Measurements from ENCODE around the gene SLC45A3. TPM values are rescaled to one million over a fixed set of nuclear protein-coding genes. Genes with fewer than 3 reads are reported as not detected.

Gene SLC45A3
- total and polyA plus RNA-seq, 2 of the 8 experiments (the other 6 are each of a cell fraction or from before 2014, with no cell fraction given): 13.0 to 14.3 TPM

- H2BK120ac ChIP-seq (replicated peaks; ENCODE audit: low read depth, low read length): no peak overlapping the region
- peaks cover 10% of the 10 kb centered on the region; the same call in 1 of the 2 replicates for H3K79me1 ChIP-seq (ENCODE audit: low read depth, low read length)
- H4K5ac ChIP-seq (ENCODE audit: insufficient read length, low read depth, low read length): no peak overlapping the region
- H3K9me3 ChIP-seq (ENCODE audit: insufficient read depth in 2 of 2, low read depth in 1 of 2, low read length in 1 of 2): no peaks in the 10 kb centered on the region
- H2BK5ac ChIP-seq (ENCODE audit: low read depth, low read length): no peak overlapping the region
- no peaks in the 10 kb centered on the region for H3K27me3 ChIP-seq (replicated peaks in 1 of 4; ENCODE audit: control insufficient read depth in 3 of 4, extremely low read depth in 1 of 4, insufficient read depth in 3 of 4, low read length in 3 of 4)
- H3K23ac ChIP-seq (ENCODE audit: insufficient read length): no peak overlapping the region
- 91% methylated on average over 18 of the region's 18 CpGs; no CpG with 5 or more reads in 1 of the 2 experiments for WGBS, 2 experiments (ENCODE audit: extremely low coverage in 1 of 2, insufficient coverage in 1 of 2, insufficient read length in 1 of 2, insufficient replicate concordance in 2 of 2, low coverage in 1 of 2, low lambda C conversion rate in 2 of 2, missing lambda C conversion rate in 1 of 2)
- no peak overlapping the region for H3K4ac ChIP-seq (replicated peaks; ENCODE audit: insufficient read length, low read depth, low read length)
- H3K9ac ChIP-seq (replicated peaks in 1 of 4; ENCODE audit: extremely low read depth in 1 of 4, low read depth in 3 of 4, low read length in 3 of 4): no peak overlapping the region
- H2BK12ac ChIP-seq (ENCODE audit: low read depth, low read length): no peak overlapping the region
- H4K20me1 ChIP-seq (replicated peaks in 1 of 2; ENCODE audit: control insufficient read depth in 1 of 2, insufficient read depth in 2 of 2, low read length in 2 of 2): peaks cover 1 to 4% of the 10 kb centered on the region in 2 experiments
- H2BK15ac ChIP-seq (ENCODE audit: low read length): no peak overlapping the region
- H3K4me1 ChIP-seq (replicated peaks in 1 of 4; ENCODE audit: control insufficient read depth in 3 of 4, insufficient read depth in 4 of 4, low read length in 3 of 4): peaks cover 0 to 16% (median 8%) of the 10 kb centered on the region in 4 experiments; a peak in 6 of 7 replicates
- no peak overlapping the region for H4K91ac ChIP-seq (replicated peaks; ENCODE audit: insufficient read length, low read length)
- H3K4me2 ChIP-seq (ENCODE audit: insufficient read depth in 1 of 2, low read depth in 2 of 2, low read length in 2 of 2): no peak overlapping the region
- H3K79me2 ChIP-seq (ENCODE audit: control insufficient read depth in 1 of 2, insufficient read depth in 2 of 2, low read length in 2 of 2): peaks cover 0 to 23% of the 10 kb centered on the region in 2 experiments; a peak in 2 of 4 replicates
- TF ChIP-seq JUND (IDR thresholded peaks at IDR 0.05; ENCODE audit: low read length) (no peak), SUZ12 (IDR thresholded peaks at IDR 0.05; ENCODE audit: low read length) (no peak), ATF3 (IDR thresholded peaks at IDR 0.05; ENCODE audit: insufficient read depth, low read depth, low read length) (no peak), SIRT6 (IDR thresholded peaks at IDR 0.05; ENCODE audit: low read length) (no peak), RXRA (IDR thresholded peaks at IDR 0.05; ENCODE audit: insufficient read depth, low read depth, low read length) (no peak)
- CTCF ChIA-PET (ENCODE audit: partially characterized antibody): interaction anchor here (0.6 to 18.5 kb wide), 9 partner anchors 10 to 985 kb away, joined by 3 to 856 read pairs (median 6); partner anchors contain the start of gene SLC45A3
- no peak overlapping the region for H3K27ac ChIP-seq (ENCODE audit: low read depth, low read length)
- no peak overlapping the region for H3K18ac ChIP-seq (ENCODE audit: extremely low read depth, low read length)
- H3K36me3 ChIP-seq (ENCODE audit: control insufficient read depth in 2 of 4, insufficient read depth in 4 of 4, low read length in 3 of 4): peaks cover 2 to 13% (median 7%) of the 10 kb centered on the region in 4 experiments; a peak in 6 of 8 replicates
- no peak overlapping the region for H2AK5ac ChIP-seq (ENCODE audit: low read depth, low read length)
- no peaks in the 10 kb centered on the region for H3K23me2 ChIP-seq (ENCODE audit: low read depth, low read length)
- no peak overlapping the region for H3K56ac ChIP-seq (replicated peaks; ENCODE audit: insufficient read length, low read depth, low read length)
- FAIRE-seq (no peak), DNase-seq (ENCODE audit: low read depth in 1 of 2, low spot score in 2 of 2) (no peak)
- no peak overlapping the region for H2AFZ ChIP-seq (ENCODE audit: low read length)
- no peak overlapping the region for H3K4me3 ChIP-seq (ENCODE audit: extremely low read depth in 1 of 4, insufficient read depth in 2 of 4, low read depth in 3 of 4, low read length in 4 of 4)
- no peak overlapping the region for H4K8ac ChIP-seq (ENCODE audit: extremely low read depth, insufficient read depth, low read length)
- H3K14ac ChIP-seq (ENCODE audit: insufficient read length): no peak overlapping the region
- POLR2A ChIA-PET (ENCODE audit: partially characterized antibody): interaction anchor here (1.2 to 19.3 kb wide), 3 partner anchors 31 to 71 kb away, joined by 3 to 241 read pairs (median 3); partner anchors contain the start of gene ELK4
- H2BK20ac ChIP-seq (ENCODE audit: low read length): no peak overlapping the region
Observed at GRCh38 chr1:205663286-205663936, 16.9 kb downstream of the SLC45A3 start.

Data from H1 (cell line).